A673 (cell line): Measurements from ENCODE around the gene CPA5. TPM values are rescaled to one million over a fixed set of nuclear protein-coding genes. Genes with fewer than 3 reads are reported as not detected.

Experiments
- BruUV-seq: library from RNA; stranded (reverse); fragments of 400-500 nt; replicated peaks from 2 replicates; lab custom pipeline; 2021; lab: Mats Ljungman, UMichigan
- CTCF ChIA-PET: fragments of 300-600 bp; sonication (Branson Sonifier 250); formaldehyde crosslinking; loops from one replicate; lab custom pipeline; 2022; ENCODE audit warnings: antibody characterized with exemption; lab: Charles Lee
- POLR2A ChIA-PET: fragments of 300-600 bp; sonication (Branson Sonifier 250); formaldehyde crosslinking; loops from one replicate; lab custom pipeline; 2022; ENCODE audit warnings: antibody characterized with exemption; ENCODE audit not compliant: low non-redundant PET; lab: Charles Lee
- DNase-seq: peaks from one replicate; pipeline ENCODE4 v3.0.0-alpha.2; 2015; ENCODE audit warnings: low spot score
- H3K27ac ChIP-seq: fragments of 200-600 bp; sonication (generic); 2 replicates; pipeline ENCODE4 v1.5.1; 2016; ENCODE audit warnings: mixed run types, low read depth, mild to moderate bottlenecking, mixed read lengths, antibody characterized with exemption, low read length; ENCODE audit not compliant: poor library complexity, severe bottlenecking
- H3K27me3 ChIP-seq: fragments of 200-600 bp; sonication (generic); replicated peaks from 2 replicates; pipeline ENCODE4 v1.6.1; 2017; ENCODE audit warnings: mixed run types, low read depth, mild to moderate bottlenecking, mixed read lengths, antibody characterized with exemption, low read length; ENCODE audit not compliant: insufficient read depth, poor library complexity
- H3K36me3 ChIP-seq: fragments of 200-600 bp; sonication (generic); 2 replicates; pipeline ENCODE4 v1.6.1; 2016; ENCODE audit warnings: mixed run types, mild to moderate bottlenecking, mixed read lengths, antibody characterized with exemption, low read length; ENCODE audit not compliant: insufficient read depth, poor library complexity, severe bottlenecking
- H3K4me1 ChIP-seq: fragments of 200-600 bp; sonication (generic); 2 replicates; pipeline ENCODE4 v1.6.1; 2017; ENCODE audit warnings: mixed run types, mild to moderate bottlenecking, mixed read lengths, antibody characterized with exemption, low read length; ENCODE audit not compliant: insufficient read depth, poor library complexity, severe bottlenecking
- H3K4me3 ChIP-seq: fragments of 200-600 bp; sonication (generic); 2 replicates; pipeline ENCODE4 v1.5.1; 2016; ENCODE audit warnings: low read depth, mixed run types, mild to moderate bottlenecking, mixed read lengths, low read length; ENCODE audit not compliant: poor library complexity, severe bottlenecking
- H3K9me3 ChIP-seq: fragments of 200-600 bp; sonication (generic); 2 replicates; pipeline ENCODE4 v1.6.1; 2016; ENCODE audit warnings: mixed run types, low read depth, mild to moderate bottlenecking, mixed read lengths, antibody characterized with exemption, low read length; ENCODE audit not compliant: poor library complexity, severe bottlenecking
- CTCF ChIP-seq: fragments of 300-800, 200-600 bp; sonication (generic); conservative IDR thresholded peaks from 2 replicates; pipeline ENCODE4 v1.5.1; 2017; ENCODE audit warnings: low read depth, mild to moderate bottlenecking, antibody characterized with exemption, low read length, moderate library complexity, mixed read lengths
- EZH2 ChIP-seq: fragments of 200-600 bp; sonication (generic); IDR thresholded peaks from 2 replicates; pipeline ENCODE4 v1.6.1; 2017; ENCODE audit warnings: borderline replicate concordance, low read depth, mild to moderate bottlenecking, mixed read lengths, antibody characterized with exemption, low read length; ENCODE audit not compliant: poor library complexity, severe bottlenecking
- intact Hi-C: fragments of 100-400 bp; cut with micrococcal nuclease; formaldehyde crosslinking; loops from one replicate; pipeline ENCODE4 v1.10.0; 2022; ENCODE audit not compliant: unreplicated experiment
- total RNA-seq: library from RNA; stranded (reverse); gene quantifications from 2 replicates; pipeline ENCODE4 v1.2.3, GENCODE V29; 2021

CPA5 gene
- total RNA-seq, 1 experiment from 2014 or later, result not detected

- H3K36me3 ChIP-seq, result no peaks in the 10 kb centered on the region
- ChIA-PET CTCF (no interaction called here), POLR2A (no interaction called here)
- TF ChIP-seq CTCF, result no peak
- TF ChIP-seq EZH2, result no peak
- no TSS peak for BruUV-seq
- no peak overlapping the region for H3K4me3 ChIP-seq
- intact Hi-C loops, result loop anchor here (2.0 kb wide), 1 partner anchor 74 kb away; no protein-coding TSS in a partner anchor
- H3K27ac ChIP-seq, result no peak overlapping the region
- peaks cover 18% of the 10 kb centered on the region for H3K4me1 ChIP-seq
- no peaks in the 10 kb centered on the region for H3K9me3 ChIP-seq
- peak; percentile 31 for DNase-seq
- H3K27me3 ChIP-seq, result no peaks in the 10 kb centered on the region
Measured at GRCh38 chr7:130352194-130353074, 7.8 kb downstream of the CPA5 start.

GRCh38 chr7:130353196-130353595 is 8.6 kb downstream of the CPA5 start:
- Histone ChIP-seq H3K4me1 (peaks cover 18% of the 10 kb centered on the region), H3K36me3 (no peaks in the 10 kb centered on the region), H3K9me3 (no peaks in the 10 kb centered on the region), H3K4me3 (no peak overlapping the region), H3K27me3 (no peaks in the 10 kb centered on the region), H3K27ac (no peak overlapping the region)
- BruUV-seq, result no TSS peak
- POLR2A ChIA-PET, result no interaction called here
- CTCF ChIA-PET, result no interaction called here
- intact Hi-C loops, result loop anchor here (2.0 kb wide), 1 partner anchor 74 kb away; no protein-coding TSS in a partner anchor
- TF ChIP-seq CTCF (no peak), EZH2 (no peak)
- no peak for DNase-seq

- peaks cover 5% of the 10 kb centered on the region for H3K9me3 ChIP-seq
- TF ChIP-seq EZH2, result no peak
- no peak for TF ChIP-seq CTCF
- intact Hi-C loops, result no loop called here
- H3K27ac ChIP-seq, result peak overlapping the region; percentile 59
- no TSS peak for BruUV-seq
- H3K4me1 ChIP-seq, result peaks cover 18% of the 10 kb centered on the region
- CTCF ChIA-PET, result no interaction called here
- POLR2A ChIA-PET, result no interaction called here
- peak; percentile 36 for DNase-seq
- no peaks in the 10 kb centered on the region for H3K27me3 ChIP-seq
- no peak overlapping the region for H3K4me3 ChIP-seq
- H3K36me3 ChIP-seq, result no peaks in the 10 kb centered on the region
Measured at GRCh38 chr7:130356121-130356875, 11.7 kb downstream of the CPA5 start.
